GM12875 (cell line): Measurements from ENCODE around the gene OBP2B.

Source experiments
- H3K4me3 ChIP-seq: one replicate; pipeline ENCODE4 v1.5.1; 2011; ENCODE audit warnings: low read depth, low read length, control low read depth
- TF ChIP-seq, protein P1 (sequence below): IDR thresholded peaks from 2 replicates; pipeline ENCODE4 v1.5.1; 2011; ENCODE audit warnings: low read depth, mild to moderate bottlenecking, control low read depth, inconsistent platforms, low read length, moderate library complexity, borderline replicate concordance; ENCODE audit not compliant: insufficient read depth

OBP2B gene

GRCh38 chr9:133162861-133163503 is 46.1 kb downstream of the OBP2B start:
- H3K4me3 ChIP-seq = peak overlapping the region; percentile 73
- TF ChIP-seq, protein P1, sequence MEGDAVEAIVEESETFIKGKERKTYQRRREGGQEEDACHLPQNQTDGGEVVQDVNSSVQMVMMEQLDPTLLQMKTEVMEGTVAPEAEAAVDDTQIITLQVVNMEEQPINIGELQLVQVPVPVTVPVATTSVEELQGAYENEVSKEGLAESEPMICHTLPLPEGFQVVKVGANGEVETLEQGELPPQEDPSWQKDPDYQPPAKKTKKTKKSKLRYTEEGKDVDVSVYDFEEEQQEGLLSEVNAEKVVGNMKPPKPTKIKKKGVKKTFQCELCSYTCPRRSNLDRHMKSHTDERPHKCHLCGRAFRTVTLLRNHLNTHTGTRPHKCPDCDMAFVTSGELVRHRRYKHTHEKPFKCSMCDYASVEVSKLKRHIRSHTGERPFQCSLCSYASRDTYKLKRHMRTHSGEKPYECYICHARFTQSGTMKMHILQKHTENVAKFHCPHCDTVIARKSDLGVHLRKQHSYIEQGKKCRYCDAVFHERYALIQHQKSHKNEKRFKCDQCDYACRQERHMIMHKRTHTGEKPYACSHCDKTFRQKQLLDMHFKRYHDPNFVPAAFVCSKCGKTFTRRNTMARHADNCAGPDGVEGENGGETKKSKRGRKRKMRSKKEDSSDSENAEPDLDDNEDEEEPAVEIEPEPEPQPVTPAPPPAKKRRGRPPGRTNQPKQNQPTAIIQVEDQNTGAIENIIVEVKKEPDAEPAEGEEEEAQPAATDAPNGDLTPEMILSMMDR = no peak

- TF ChIP-seq, protein P1 = no peak
- H3K4me3 ChIP-seq = no peak overlapping the region
Measured at GRCh38 chr9:133161547-133161950, 47.5 kb downstream of the OBP2B start.

DNA sequence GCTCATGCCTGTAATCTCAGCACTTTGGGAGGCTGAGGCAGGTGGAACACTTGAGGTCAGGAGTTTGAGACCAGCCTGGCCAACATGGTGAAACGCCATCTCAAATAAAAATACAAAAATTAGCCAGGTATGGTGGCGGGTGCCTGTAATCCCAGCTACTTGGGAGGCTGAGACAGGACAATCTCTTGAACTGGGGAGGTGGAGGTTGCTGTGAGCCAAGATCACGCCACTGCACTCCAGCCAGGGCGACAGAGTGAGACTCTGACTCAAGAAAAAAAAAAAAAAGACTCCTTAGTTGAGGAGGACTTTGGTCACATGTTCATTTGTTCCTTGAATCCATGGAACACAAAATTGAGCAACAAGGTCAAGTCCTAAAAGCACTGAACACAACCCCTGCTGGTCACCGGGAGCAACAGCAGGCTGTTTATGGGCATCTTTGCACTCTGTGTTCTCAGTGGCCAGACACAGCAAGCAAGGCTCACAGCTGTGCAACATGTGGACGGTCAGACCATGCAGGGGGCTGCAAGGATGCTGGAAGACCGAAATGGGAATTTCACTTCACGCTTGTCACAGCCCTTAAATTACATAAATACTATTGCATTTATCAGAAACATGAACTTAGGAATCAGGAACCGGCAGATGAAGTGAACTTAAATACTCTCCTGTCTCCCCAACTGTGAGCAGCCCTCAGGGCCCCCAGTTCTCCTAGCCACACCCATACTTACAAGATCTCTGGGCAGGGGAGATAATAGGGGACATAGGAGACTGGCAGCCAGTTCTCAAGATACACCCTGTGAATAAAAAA is 48.1 kb downstream of the OBP2B start:
- TF ChIP-seq, protein P1 = peak; percentile 87
- H3K4me3 ChIP-seq = no peak overlapping the region

DNA sequence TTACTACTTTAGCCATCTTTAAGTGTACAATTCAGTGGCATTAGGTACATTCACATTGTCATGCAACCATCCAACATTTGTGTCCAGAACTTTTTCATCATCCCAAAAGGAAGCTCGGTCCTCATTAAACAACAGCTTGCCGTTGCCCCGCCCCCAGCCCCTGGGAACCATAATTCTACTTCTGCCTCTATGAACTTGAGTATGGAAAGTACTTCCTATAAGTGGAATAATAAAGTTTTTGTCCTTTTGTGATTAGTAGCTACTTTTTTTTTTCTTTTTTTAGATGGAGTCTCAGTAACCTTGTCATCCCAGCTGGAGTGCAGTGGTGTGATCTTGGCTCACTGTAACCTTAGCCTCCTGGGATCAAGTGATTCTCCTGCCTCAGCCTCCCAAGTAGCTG is 50.4 kb downstream of the OBP2B start:
- no peak overlapping the region for H3K4me3 ChIP-seq
- TF ChIP-seq, protein P1 = no peak
